ENCODE data around the gene TANGO2.

Gene TANGO2

DNA sequence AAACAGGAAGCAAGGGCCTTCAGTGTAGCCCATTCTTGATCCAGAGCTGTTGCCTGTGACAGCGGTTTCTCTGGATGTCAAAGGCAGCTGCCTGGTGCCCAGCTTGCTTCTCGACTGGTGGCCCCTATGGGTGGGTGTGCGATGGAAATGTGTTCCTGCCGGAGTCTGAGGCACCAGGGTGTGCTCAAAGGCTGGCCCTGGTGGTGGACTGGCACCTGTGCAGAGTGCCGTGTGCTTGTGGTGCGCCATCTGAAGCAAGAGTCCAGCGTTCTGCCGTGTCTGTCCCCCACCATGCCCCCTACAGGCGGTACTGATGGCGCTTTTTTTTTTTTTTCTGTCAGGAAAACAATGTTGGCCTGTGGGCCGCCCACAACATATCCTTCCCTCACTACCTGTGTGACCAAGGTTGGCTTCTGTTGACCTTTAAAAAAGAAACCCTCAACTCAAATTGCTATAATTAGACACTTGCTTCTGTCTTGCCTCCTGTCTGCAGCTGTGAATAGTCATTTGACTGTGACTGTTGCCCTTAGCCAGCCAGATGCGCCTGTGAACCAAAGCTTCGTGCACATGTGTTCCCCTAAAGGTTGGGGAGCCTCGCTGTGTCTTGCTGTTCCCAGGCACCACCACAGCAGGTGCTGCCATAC is 90.3 kb downstream of the TANGO2 start:
- no peak overlapping the region for H3K27ac ChIP-seq
- TF ChIP-seq, protein P1, sequence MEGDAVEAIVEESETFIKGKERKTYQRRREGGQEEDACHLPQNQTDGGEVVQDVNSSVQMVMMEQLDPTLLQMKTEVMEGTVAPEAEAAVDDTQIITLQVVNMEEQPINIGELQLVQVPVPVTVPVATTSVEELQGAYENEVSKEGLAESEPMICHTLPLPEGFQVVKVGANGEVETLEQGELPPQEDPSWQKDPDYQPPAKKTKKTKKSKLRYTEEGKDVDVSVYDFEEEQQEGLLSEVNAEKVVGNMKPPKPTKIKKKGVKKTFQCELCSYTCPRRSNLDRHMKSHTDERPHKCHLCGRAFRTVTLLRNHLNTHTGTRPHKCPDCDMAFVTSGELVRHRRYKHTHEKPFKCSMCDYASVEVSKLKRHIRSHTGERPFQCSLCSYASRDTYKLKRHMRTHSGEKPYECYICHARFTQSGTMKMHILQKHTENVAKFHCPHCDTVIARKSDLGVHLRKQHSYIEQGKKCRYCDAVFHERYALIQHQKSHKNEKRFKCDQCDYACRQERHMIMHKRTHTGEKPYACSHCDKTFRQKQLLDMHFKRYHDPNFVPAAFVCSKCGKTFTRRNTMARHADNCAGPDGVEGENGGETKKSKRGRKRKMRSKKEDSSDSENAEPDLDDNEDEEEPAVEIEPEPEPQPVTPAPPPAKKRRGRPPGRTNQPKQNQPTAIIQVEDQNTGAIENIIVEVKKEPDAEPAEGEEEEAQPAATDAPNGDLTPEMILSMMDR (IDR thresholded peaks at IDR 0.05; ENCODE audit: low read depth, low read length, missing control alignments) = peak; percentile 72
- H3K4me3 ChIP-seq (ENCODE audit: low read depth, low read length) = no peak overlapping the region
- peaks cover 87% of the 10 kb centered on the region for H3K36me3 ChIP-seq (replicated peaks)
- H3K27me3 ChIP-seq (replicated peaks) = no peaks in the 10 kb centered on the region
- DNase-seq = no peak
- in situ Hi-C loops (cut with HindIII; ENCODE audit: low pct_ligation_motif_present, low sequenced_read_pairs) = no loop called here

DNA sequence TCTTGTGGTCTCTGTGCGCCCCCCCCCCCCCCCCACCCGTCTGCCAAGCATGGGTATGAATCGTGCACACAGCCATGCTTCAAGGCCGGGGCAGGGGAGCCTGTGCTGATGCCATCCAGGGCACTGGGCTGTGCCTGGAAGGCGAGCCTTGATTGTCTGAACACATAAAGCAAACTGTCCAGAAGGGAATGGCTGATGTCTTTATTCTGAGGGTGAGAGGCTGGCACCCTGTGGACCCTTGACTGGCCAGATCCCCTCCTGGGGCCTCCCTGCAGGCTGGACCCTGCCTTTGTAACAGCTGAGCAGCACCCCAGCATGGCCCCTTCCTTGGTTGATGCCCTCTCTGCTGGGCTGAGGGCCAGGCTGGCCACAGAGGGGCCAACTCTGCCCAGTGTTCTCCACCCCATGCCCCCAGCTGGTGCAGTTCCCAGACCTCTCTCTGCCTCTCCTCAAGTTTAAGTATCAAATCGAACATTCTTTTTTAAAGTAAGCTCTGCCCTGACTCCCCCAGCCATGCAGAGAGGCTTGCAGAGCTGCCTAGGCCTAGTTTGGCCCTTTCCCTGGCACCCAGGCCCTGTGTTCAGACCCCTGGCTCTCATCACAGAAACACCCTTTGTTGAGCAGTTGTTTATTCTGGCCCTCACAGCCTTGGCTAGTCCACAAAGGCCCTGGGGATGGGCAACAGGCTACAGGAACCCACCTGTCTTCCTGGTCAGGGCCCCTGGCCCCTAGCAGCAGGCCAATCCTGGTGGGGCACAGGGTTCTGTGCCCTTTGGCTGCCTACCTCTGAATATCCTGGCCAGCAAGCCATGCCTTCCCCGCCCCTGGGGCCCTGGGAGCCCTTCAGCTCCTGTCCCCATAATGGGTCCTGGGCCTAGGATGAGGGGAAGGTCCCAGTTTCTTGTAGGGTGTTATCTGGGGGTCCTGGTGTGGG is 91.0 kb downstream of the TANGO2 start:
- no peak overlapping the region for H3K4me3 ChIP-seq (ENCODE audit: low read depth, low read length)
- in situ Hi-C loops (cut with HindIII; ENCODE audit: low pct_ligation_motif_present, low sequenced_read_pairs) = no loop called here
- H3K27me3 ChIP-seq (replicated peaks) = no peaks in the 10 kb centered on the region
- no peak for DNase-seq
- peaks cover 79% of the 10 kb centered on the region for H3K36me3 ChIP-seq (replicated peaks)
- no peak overlapping the region for H3K27ac ChIP-seq
- TF ChIP-seq, protein P1 (IDR thresholded peaks at IDR 0.05; ENCODE audit: low read depth, low read length, missing control alignments) = no peak

DNA sequence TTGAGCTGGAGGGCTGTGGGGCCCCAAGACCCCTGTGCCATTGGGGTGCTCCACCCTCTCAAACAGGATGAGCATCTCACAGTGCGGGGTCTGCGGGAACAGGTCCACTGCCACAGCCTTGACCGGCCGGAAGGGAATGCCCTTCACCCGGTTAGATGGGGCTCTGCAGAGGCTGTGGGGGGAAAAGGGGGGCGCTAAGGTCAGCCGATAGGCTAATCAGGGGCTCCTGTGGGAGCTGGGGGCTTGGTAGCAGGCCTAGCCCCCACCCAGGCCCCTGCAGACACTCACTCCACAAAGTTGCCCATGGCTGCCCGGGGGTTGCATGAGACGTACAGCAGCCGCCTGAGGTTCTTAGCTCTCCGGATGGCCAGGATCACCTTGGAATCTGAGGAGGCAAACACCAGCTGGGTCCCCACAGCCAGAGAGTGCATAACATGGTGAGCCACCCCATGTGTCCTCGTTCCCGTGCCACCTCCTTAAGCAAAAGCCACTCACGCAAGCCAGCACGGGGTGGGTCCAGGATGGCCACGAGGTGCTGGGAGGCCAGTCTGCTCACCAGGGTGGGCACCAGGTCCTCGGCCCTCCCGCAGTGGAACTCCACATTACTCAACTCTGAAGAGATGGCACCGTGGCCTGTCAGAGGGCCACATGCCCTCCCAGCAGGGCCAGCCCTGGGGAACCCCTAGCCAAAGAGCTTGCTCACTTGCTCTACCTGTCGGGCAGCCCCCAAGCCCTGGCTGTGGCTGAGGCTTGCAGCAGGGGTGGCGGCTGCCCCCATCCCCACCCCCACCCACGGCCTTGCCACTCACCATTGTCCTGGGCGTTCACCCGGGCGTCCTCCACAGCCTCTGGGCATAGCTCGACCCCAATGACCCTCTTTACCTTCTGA is 92.0 kb downstream of the TANGO2 start:
- Histone ChIP-seq H3K27me3 (replicated peaks) (no peaks in the 10 kb centered on the region), H3K4me3 (ENCODE audit: low read depth, low read length) (no peak overlapping the region), H3K27ac (no peak overlapping the region), H3K36me3 (replicated peaks) (peaks cover 70% of the 10 kb centered on the region)
- no peak for DNase-seq
- in situ Hi-C loops (cut with HindIII; ENCODE audit: low pct_ligation_motif_present, low sequenced_read_pairs) = no loop called here
- TF ChIP-seq, protein P1 (IDR thresholded peaks at IDR 0.05; ENCODE audit: low read depth, low read length, missing control alignments) = no peak

- TF ChIP-seq, protein P1 (IDR thresholded peaks at IDR 0.05; ENCODE audit: low read depth, low read length, missing control alignments) = no peak
- H3K27ac ChIP-seq = no peak overlapping the region
- DNase-seq = no peak
- H3K36me3 ChIP-seq (replicated peaks) = peaks cover 63% of the 10 kb centered on the region
- in situ Hi-C loops (cut with HindIII; ENCODE audit: low pct_ligation_motif_present, low sequenced_read_pairs) = no loop called here
- H3K4me3 ChIP-seq (ENCODE audit: low read depth, low read length) = no peak overlapping the region
- H3K27me3 ChIP-seq (replicated peaks) = no peaks in the 10 kb centered on the region
Observed at GRCh38 chr22:20113551-20114310, 92.8 kb downstream of the TANGO2 start.

All from brain microvascular endothelial cell (primary cell).